Loucy (cell line): ENCODE measurements around the gene GTF3C1.

Source experiments
- CTCF ChIP-seq: fragments of 200-600 bp; sonication (generic); conservative IDR thresholded peaks from 2 replicates; pipeline ENCODE4 v1.5.1; 2014; ENCODE audit warnings: mild to moderate bottlenecking, antibody characterized with exemption, low read length
- EZH2phosphoT487 ChIP-seq: fragments of 200-600 bp; IDR thresholded peaks from 2 replicates; pipeline ENCODE4 v1.6.1; 2018; ENCODE audit warnings: antibody characterized with exemption, mild to moderate bottlenecking, moderate library complexity, borderline replicate concordance

GRCh38 chr16:27437946-27438345 lies 111.8 kb downstream of the GTF3C1 start:
- no peak for TF ChIP-seq CTCF
- no peak for TF ChIP-seq EZH2phosphoT487
